GM19240 (cell line): ENCODE data around the gene RASAL3.

Source experiments
- DNase-seq: peaks from one replicate; pipeline ENCODE4 v3.0.0; 2011; ENCODE audit warnings: low spot score; ENCODE audit not compliant: insufficient read length

Gene RASAL3

DNA sequence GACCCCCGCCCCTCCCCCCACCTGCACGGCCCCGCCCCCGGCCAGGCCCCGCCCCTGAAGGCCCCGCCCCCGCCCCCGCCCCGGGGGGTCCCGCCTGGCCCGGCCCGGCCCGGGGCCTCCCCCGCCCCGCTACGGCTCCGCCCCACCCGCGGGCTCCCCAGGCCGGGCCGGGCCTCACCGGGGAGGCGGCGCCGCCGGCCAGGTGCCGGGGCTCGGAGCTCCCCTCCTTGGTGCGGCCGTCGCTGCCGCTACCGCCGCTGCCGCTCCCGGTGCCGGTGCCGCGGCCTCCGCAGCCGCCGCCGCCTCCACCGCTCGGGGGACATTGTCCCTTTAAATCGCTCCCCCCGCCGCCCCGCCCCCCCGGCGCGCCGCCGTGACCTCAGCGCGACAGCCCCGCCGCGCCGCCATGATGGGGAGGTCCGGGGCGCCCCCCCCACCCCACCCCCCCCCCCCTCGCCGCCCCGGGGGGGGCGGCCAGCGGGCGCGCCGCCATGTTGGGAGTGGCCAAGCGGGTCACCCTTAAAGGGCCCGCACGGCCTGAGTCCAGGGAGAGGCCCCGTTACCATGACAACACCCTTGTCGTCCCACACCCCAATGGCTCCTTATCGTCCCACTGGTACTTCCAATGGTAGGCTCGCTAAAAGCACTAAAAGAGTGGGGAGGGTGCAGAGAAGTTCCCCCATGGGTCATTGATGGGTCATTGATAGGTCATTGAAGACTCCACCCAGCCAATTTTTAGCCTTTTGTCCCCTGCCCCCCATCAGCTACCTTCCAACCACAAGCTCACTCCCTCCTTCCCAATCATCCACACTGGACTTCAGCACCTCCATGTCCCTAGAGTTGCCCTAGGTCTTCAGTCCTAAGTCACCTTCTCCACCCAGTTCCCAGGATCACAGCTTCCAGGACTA is 14.5 kb downstream of the RASAL3 start, which contains the start of gene WIZ:
Gene WIZ, minus strand, starts transcription at position 337 of the 908 bp plus-strand sequence. CDS start 1,649 bp downstream, outside the sequence.
- DNase-seq = peak; percentile 98

DNA sequence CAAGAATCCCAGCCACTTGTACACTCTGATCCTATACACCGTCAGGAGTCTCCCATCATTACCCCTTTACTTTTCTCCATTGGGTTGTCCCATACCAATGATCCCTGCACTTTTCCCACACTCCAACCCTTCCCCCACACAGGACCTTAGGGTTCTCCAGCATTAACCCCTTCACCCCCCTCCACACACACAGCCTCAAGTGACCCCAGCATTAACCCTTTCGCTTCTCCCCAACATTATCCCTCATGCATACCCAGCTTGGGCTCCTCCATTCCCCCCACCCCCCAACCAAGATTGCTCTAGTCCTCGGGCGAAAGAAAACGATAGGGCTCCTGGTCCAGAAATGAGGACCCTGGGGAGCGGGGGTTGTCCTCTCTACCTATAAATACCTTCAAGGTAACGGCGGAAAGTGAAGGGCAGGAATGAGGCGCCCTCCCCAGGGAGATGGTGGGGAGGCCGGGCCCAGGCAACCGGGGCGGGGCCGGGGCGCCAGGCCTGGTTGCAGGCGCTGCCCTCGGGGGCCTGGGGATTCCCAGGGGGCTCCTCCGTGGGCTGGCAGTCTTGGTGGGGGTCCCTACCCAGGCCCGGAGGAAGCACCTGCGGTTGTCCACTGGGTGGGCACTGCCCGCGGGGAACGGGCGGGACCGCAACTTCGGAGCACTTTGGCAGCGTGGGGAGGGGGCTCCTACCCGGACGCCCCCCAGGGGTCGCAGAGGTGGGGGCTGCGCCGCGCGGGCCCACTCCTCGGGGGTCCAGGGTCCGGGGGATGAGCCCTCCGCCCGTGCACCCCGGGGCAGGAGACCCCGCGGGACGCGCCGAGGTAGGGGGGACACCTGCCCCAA is 15.3 kb downstream of the RASAL3 start:
- DNase-seq = no peak

- no peak for DNase-seq
Observed at GRCh38 chr19:15448044-15448777, 16.1 kb downstream of the RASAL3 start.

DNA sequence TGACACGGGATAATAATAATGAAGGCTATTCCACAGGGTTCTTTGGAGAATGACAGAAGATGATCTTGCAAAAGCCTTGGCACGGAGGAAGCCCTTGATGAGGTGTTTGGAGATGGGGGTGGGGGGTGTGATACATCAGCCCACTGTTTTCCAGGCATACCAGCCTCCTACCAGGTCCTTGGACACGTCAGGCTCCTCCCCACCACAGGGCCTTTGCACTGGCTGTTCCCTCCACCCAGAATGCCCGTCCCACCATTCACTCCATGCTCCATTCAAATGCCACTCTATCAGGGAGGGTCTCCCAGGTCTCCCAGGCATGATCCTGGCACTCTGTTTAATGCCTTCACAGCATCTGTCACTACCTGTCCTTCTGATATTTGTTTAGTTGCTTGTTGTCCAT is 17.3 kb downstream of the RASAL3 start:
- no peak for DNase-seq

GRCh38 chr19:15445807-15446376 is 18.5 kb downstream of the RASAL3 start:
- no peak for DNase-seq

- no peak for DNase-seq
Observed at GRCh38 chr19:15445227-15445605, 19.1 kb downstream of the RASAL3 start.

GRCh38 chr19:15444505-15445226 is 19.7 kb downstream of the RASAL3 start:
- no peak for DNase-seq

DNA sequence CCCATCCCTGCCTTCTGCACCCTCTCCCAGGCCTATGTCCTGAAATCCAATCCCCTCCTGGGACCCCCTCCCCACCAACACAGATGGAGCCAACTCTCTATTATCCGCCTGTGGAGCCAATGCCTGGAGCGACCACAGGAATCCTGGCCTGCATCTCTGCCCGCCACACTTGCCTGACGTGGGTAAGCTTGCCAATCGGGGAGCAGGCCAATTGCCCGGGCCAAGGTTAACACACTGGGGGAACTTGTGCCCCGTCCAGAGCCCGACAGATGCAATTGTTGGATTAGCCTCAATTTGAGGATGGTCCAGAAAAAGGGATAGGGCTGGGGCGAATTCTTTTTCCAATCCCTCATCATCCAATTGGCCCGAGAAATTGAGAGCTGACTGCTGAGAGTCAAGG is 20.5 kb downstream of the RASAL3 start:
- DNase-seq = no peak

- DNase-seq = no peak
Observed at GRCh38 chr19:15443325-15443724, 21.0 kb downstream of the RASAL3 start.

- DNase-seq = no peak
Observed at GRCh38 chr19:15442142-15442920, 22.0 kb downstream of the RASAL3 start.

DNA sequence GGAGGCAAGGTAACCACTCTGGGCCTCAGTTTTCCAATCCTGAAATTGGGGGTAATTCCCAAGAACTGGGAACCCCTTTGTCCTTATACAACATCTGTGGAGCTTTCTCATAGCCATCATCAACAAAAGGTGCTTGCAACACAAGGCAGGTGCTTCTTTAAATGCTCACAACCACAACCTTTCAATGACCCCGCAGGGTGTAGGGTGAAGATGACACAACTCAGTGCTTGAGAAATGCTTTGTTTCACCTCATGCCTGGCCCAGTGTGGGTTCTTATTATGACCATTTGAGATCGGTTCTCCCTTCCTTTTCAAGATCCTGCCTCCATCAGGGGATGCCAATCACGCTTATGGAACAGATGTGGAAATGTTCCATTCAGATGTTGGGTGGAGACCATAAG is 23.0 kb downstream of the RASAL3 start:
- DNase-seq = no peak

- no peak for DNase-seq
Observed at GRCh38 chr19:15439821-15440641, 24.3 kb downstream of the RASAL3 start.

GRCh38 chr19:15439078-15439799 is 25.1 kb downstream of the RASAL3 start:
- DNase-seq = no peak

DNA sequence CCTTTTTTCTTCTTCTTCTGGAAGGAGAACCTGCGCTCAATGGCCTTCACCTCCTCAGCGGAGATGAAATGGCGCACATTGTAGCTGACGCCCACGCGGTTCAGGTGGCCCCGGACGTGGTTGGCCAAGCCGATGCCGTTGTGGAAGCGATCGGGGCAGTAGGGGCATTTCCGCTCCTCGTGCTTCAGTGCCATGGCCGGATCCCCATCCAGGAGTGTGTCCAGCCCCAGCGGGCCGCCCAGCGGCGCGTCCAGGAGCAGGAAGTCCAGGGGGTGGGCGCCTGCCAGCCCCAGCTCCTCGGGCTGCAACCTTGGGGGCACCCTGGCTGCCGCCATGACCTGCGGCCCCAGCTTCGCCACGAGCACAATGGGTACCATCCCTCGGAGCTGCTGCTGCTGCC is 25.8 kb downstream of the RASAL3 start:
- no peak for DNase-seq

DNA sequence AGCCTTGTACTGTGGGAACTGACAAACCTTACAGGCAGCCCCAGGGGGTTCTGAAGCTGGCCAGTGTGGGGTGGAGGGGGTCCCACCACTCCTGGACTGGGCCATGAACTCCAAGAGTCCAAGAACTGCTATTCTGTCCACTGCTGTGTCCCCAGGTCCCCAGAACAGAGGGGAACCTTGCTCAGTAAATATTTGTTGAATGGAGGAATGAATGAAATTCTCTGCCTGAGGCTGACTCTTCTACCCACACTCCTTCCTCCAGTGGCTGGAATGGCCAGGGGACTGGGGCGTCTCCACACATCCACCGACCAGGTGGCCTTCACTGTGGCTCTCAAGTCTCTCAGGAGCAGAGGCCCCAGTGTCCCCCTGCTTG is 26.2 kb downstream of the RASAL3 start:
- no peak for DNase-seq

DNA sequence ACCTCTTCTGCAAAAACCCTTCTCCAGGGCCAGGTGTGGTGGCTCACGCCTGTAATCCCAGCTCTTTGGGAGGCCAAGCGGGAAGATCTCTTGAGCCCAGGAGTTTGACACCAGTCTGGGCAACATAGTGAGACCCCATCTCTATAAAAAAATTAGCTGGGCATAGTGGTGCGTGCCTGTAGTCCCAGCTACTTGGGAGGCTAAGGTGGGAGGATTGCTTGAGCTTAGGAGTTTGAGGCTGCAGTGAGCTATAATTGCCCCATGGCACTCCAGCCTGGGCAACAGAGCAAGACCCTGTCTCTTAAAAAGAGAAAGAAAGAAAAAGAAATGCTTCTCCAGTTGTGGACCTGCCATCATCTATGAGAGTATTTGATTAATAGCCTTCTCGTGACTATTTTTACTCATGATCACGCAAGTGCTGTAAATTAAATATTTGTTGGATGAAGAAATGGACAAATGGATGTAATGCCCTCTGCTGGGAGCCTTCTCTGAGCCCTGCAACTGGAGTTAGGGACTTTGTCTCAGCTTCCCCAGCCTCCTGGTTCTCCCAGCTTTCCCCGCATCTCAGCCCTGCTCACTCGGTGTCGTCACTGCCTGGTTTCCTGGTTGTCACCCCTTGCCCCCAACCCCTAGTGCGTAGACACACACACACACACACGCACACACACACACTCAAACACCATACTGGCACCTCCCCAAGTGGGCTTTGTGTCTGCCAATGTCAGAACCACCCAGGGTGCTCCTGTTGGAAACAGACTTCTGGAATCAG is 26.8 kb downstream of the RASAL3 start:
- DNase-seq = no peak

- DNase-seq = no peak
Observed at GRCh38 chr19:15436826-15437110, 27.6 kb downstream of the RASAL3 start.
